ENCODE data around the gene PCDHB4. TPM values are rescaled to one million over a fixed set of nuclear protein-coding genes. Genes with fewer than 3 reads are reported as not detected.

Gene PCDHB4
- total RNA-seq (1 to 10 TPM in 8 of 9 donors, under 1 TPM in 1; 0.44 to 2.3 (median 1.7) TPM), polyA plus RNA-seq (1 to 10 TPM in 1 of 3 donors, under 1 TPM in 2; 0.56 to 1.8 (median 0.88) TPM)
- long read RNA-seq, donor 1 = 0 reads
- long read RNA-seq, donor 2 = 0 reads
- long read RNA-seq, donor 3 = 0 reads
- long read RNA-seq, donor 4, partial matches to known transcripts = 0 of 1 reads
- long read RNA-seq, donor 4, other reads (novel, unspliced or antisense) = 0 of 1 reads
- long read RNA-seq, donor 5, partial matches to known transcripts = 0 of 4 reads
- long read RNA-seq, donor 5, other reads (novel, unspliced or antisense) = 0 of 4 reads
- long read RNA-seq, donor 6, partial matches to known transcripts = 0 of 1 reads
- long read RNA-seq, donor 6, other reads (novel, unspliced or antisense) = 0 of 1 reads
- long read RNA-seq, donor 7 = 0 reads
- long read RNA-seq, donor 8 = 0 reads
- long read RNA-seq, donor 9 = 0 reads
- long read RNA-seq, donor 10, partial matches to known transcripts = 0 of 1 reads
- long read RNA-seq, donor 10, other reads (novel, unspliced or antisense) = 0 of 1 reads

DNA sequence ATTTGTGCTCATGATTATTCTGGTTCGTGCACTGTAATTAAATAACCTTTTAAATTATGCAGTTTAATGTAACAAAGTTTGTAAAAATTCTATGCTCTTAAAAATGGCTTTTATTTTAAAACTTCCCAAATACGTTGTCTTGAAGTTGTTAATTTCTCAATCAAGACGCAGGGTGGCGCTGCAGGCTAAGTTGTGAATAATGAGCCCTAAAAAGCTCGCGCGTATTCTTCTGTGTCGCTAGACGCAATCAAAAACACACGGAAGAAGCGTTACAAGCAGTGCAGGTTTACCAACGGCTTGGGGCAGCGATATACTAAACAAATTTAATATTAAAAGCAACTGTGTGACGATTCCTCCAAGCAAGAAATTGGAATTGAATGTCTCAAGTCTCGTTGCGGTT lies at the start of gene PCDHB4:
PCDHB4 (plus strand) TSS at position 256 of the 400 bp plus-strand sequence. CDS start 181 bp downstream, outside the sequence.
- 14 to 29% (median 17%) methylated on average over 16 of the region's 16 CpGs for WGBS, 4 donors

DNA sequence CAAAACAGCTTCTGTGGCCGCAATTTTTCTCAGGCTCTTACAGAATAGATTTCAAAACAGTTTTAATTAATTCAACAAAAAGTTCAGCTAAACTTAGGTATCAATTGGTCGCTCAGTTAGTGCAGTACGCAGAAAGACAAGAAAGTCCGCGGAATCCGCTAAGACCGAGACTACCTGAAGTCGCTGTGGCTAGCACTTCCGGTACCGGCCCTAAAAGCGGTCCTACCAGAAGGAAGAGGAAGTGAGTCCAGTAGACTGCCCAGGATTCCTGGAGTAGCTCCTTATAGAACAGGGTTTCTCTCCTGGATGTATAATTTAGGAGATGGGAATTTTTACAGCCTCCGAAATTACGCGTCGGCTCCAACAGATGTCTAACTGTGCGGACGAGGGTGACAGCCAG lies 43.8 kb upstream of the PCDHB4 start:
- DNase-seq = no peak

More for the DNA sequence above, at the start of gene PCDHB4:
- H3K27ac ChIP-seq = no peak within 1 kb of the TSS
- H3K27me3 ChIP-seq = peaks cover 11% of the 10 kb centered on the region
- DNase-seq = no peak
- H3K9me3 ChIP-seq (replicated peaks in 1 of 3) = no peaks in the 10 kb centered on the region
- intact Hi-C loops (cut with DNase I) = no loop called here
- peak within 1 kb of the TSS in 1 of 4 donors; percentile 11 for H3K4me3 ChIP-seq
- TF ChIP-seq, protein P1, sequence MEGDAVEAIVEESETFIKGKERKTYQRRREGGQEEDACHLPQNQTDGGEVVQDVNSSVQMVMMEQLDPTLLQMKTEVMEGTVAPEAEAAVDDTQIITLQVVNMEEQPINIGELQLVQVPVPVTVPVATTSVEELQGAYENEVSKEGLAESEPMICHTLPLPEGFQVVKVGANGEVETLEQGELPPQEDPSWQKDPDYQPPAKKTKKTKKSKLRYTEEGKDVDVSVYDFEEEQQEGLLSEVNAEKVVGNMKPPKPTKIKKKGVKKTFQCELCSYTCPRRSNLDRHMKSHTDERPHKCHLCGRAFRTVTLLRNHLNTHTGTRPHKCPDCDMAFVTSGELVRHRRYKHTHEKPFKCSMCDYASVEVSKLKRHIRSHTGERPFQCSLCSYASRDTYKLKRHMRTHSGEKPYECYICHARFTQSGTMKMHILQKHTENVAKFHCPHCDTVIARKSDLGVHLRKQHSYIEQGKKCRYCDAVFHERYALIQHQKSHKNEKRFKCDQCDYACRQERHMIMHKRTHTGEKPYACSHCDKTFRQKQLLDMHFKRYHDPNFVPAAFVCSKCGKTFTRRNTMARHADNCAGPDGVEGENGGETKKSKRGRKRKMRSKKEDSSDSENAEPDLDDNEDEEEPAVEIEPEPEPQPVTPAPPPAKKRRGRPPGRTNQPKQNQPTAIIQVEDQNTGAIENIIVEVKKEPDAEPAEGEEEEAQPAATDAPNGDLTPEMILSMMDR (IDR thresholded peaks at IDR 0.05) = peak in 3 of 6 experiments; percentile 12 to 17 (median 12)
- TF ChIP-seq POLR2A (IDR thresholded peaks at IDR 0.05) = no peak
- H3K4me1 ChIP-seq (replicated peaks in 1 of 2) = no peaks in the 10 kb centered on the region
- no peaks in the 10 kb centered on the region for H3K36me3 ChIP-seq (replicated peaks in 1 of 2)

DNA sequence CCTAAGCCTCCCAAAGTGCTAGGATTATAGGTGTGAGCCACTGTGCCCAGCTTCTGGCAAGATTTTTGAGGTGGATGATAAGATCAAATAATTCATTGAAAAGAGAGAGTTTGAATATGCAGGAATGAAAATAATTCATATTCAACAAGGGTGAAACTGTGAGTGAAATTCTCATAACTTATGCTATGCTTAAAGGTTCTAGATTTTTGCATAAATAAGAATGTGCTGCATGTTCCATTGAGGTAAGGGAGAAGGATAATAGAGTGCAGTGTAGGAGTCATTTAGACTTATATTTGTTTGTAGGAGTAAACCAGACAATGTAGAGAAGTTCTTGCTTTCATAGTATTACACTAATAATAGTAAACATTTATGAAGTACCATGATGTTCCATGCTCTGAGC lies 39.4 kb upstream of the PCDHB4 start:
- intact Hi-C loops (cut with DNase I) = no loop called here
- DNase-seq = no peak
- H3K9me3 ChIP-seq (replicated peaks in 1 of 3) = no peaks in the 10 kb centered on the region
- H3K4me1 ChIP-seq (replicated peaks in 1 of 2) = no peaks in the 10 kb centered on the region
- no peak overlapping the region for H3K4me3 ChIP-seq
- H3K27me3 ChIP-seq = no peaks in the 10 kb centered on the region
- H3K27ac ChIP-seq = no peak overlapping the region
- no peaks in the 10 kb centered on the region for H3K36me3 ChIP-seq (replicated peaks in 1 of 2)
- no peak for TF ChIP-seq POLR2A (IDR thresholded peaks at IDR 0.05)
- TF ChIP-seq, protein P1 (IDR thresholded peaks at IDR 0.05) = no peak

More for the DNA sequence above, 43.8 kb upstream of the PCDHB4 start:
- no peak for TF ChIP-seq POLR2A (IDR thresholded peaks at IDR 0.05)
- TF ChIP-seq, protein P1 (IDR thresholded peaks at IDR 0.05) = no peak
- intact Hi-C loops (cut with DNase I) = no loop called here
- H3K27ac ChIP-seq = no peak overlapping the region
- no peak overlapping the region for H3K4me3 ChIP-seq
- no peaks in the 10 kb centered on the region for H3K9me3 ChIP-seq (replicated peaks in 1 of 3)
- no peaks in the 10 kb centered on the region for H3K4me1 ChIP-seq (replicated peaks in 1 of 2)
- no peaks in the 10 kb centered on the region for H3K27me3 ChIP-seq
- 37 to 44% (median 42%) methylated on average over 17 of the region's 17 CpGs for WGBS, 4 donors
- H3K36me3 ChIP-seq (replicated peaks in 1 of 2) = no peaks in the 10 kb centered on the region

DNA sequence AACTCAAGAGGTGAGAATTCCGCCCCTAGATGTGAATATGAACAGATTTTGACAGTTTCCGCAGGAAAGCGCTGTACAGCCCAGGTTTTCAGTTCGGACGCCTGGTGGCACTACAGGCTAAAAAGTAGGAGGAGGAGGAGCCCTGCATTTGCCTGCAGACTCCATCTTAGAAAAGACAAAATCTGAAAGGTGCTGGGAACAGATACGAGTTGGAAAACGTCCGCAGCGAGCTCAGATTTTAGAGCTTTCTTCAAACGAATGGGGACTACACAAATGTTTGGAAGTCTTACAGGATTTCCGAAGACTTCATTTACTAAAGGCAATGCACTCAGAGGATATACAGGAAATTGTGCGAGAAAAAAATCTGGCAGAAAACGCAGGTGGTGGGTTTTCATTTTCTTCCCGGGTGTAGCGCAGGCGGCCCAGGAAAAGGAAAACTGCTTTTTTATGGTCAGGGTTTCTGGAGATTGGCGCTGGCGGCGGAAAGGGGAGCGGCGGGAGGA lies 37.1 kb upstream of the PCDHB4 start:
- Histone ChIP-seq H3K27me3 (no peaks in the 10 kb centered on the region), H3K27ac (no peak overlapping the region), H3K36me3 (replicated peaks in 1 of 2) (no peaks in the 10 kb centered on the region), H3K9me3 (replicated peaks in 1 of 3) (no peaks in the 10 kb centered on the region), H3K4me3 (peak overlapping the region in 2 of 4 donors; percentile 11 to 53), H3K4me1 (replicated peaks in 1 of 2) (no peaks in the 10 kb centered on the region)
- TF ChIP-seq, protein P1 (IDR thresholded peaks at IDR 0.05) = peak in 5 of 6 experiments; percentile 11 to 44 (median 30)
- TF ChIP-seq POLR2A (IDR thresholded peaks at IDR 0.05) = no peak
- DNase-seq = peak in 5 of 7 donors; percentile 22 to 58 (median 29)
- intact Hi-C loops (cut with DNase I) = no loop called here
- 8 to 19% (median 10%) methylated on average over 21 of the region's 21 CpGs for WGBS, 4 donors

Data from adrenal gland (tissue), 19 donors.